Esophagus muscularis mucosa (tissue), 4 donors: ENCODE measurements around the gene SS18L1. TPM values are rescaled to one million over a fixed set of nuclear protein-coding genes. Genes with fewer than 3 reads are reported as not detected.

Experiments used
- DNase-seq: peaks from one replicate; pipeline ENCODE4 v3.0.0-alpha.2; 2017; ENCODE audit errors: extremely low spot score
- H3K27ac ChIP-seq, 4 donors: fragments of 200-600 bp; sonication (generic); replicated peaks in 1 of 4; 1 replicate in 3 of 4; 2 replicates in 1 of 4; pipeline ENCODE4 v1.5.1; 2016 to 2019; ENCODE audit warnings: mild to moderate bottlenecking in 1 of 4
- H3K27me3 ChIP-seq, 4 donors: fragments of 200-600 bp; sonication (generic); one replicate each; pipeline versions ENCODE4 v1.5.1 to v1.6.0; 2016 to 2019
- H3K36me3 ChIP-seq, 4 donors: fragments of 200-600 bp; sonication (generic); one replicate each; pipeline ENCODE4 v1.5.1; 2016 to 2019
- H3K4me1 ChIP-seq, 4 donors: fragments of 200-600 bp; sonication (generic); one replicate each; pipeline ENCODE4 v1.5.1; 2016 to 2019
- H3K4me3 ChIP-seq, 4 donors: fragments of 200-600 bp; sonication (generic); 1 replicate in 2 of 4; 2 replicates in 2 of 4; pipeline ENCODE4 v1.5.1; 2016 to 2019; ENCODE audit warnings: mild to moderate bottlenecking in 4 of 4, moderate library complexity in 1 of 4
- H3K9me3 ChIP-seq, 4 donors: fragments of 200-600 bp; sonication (generic); 1 replicate in 3 of 4; 2 replicates in 1 of 4; pipeline ENCODE4 v1.5.1; 2016 to 2019
- EP300 ChIP-seq: sonication (generic); formaldehyde crosslinking; IDR thresholded peaks from one replicate; pipeline ENCODE4 v1.6.1; 2017; ENCODE audit warnings: antibody characterized with exemption
- POLR2A ChIP-seq: fragments of 450-650 bp; IDR thresholded peaks from one replicate; pipeline ENCODE4 v1.6.1; 2017; ENCODE audit warnings: antibody characterized with exemption, moderate library complexity, mild to moderate bottlenecking, low read depth
- POLR2AphosphoS5 ChIP-seq, 2 donors: sonication (generic); formaldehyde crosslinking; IDR thresholded peaks; one replicate each; pipeline ENCODE4 v1.6.1; 2017; ENCODE audit warnings: antibody characterized with exemption in 2 of 2
- WGBS: methylation state at CpG from one replicate; pipeline ENCODE4 v1.1.5; 2018; 5-methylcytosine and 5-hydroxymethylcytosine counted together
- intact Hi-C: fragments of 100-400 bp; cut with DNase I; formaldehyde crosslinking; loops from one replicate; pipeline ENCODE4 v1.15.1; 2023
- total RNA-seq, 4 donors: library from RNA; depleted of rRNA; stranded (reverse); fragments of >200 nt; gene quantifications; one replicate each; pipeline versions ENCODE4 v1.1.0 to v1.2.1, GENCODE V29; 2016
- TF ChIP-seq, protein P1 (sequence below), 3 experiments: fragments of 200-600 bp in 2 of 3; fragments of 450-650 bp in 1 of 3; sonication (generic) in 2 of 3; IDR thresholded peaks; one replicate each; pipeline ENCODE4 v1.5.1; 2017 to 2019; ENCODE audit warnings: antibody characterized with exemption in 3 of 3, mild to moderate bottlenecking in 2 of 3, moderate library complexity in 1 of 3

The SS18L1 gene
- total RNA-seq, 4 donors from 2014 or later: 9.1 to 13.3 (median 10.8) TPM

DNA sequence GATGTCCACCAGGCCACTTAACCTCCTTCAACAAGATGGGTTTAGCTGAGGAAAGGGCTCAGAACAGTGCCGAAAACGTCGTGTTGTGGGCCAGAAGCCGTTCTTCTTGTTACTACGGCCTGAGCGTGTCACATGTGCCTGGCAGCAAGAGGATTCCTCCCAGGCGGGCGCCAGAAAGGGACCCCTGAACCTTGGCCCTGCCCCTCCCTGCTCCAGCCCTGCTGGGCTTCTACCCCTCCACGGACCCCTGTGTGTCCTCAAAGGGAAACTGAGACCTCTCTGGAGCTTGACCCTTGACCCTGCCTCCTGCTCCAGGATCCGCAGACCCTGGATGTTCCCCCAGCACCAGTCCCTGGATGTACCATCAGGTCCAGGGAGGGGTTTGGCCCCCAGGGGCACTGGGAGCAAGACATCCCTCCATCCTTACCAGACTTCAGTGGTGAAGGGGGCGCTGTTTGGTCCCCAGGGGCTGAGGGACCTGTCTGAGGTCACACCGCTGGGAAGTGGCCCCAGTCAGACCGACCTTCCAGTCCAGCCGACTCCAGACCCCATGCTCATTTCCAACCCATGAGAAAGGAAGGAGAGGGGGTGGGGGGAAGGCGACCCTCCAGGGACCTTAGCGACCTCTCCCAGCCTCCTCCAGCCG, 66.4 kb downstream of the SS18L1 start:
- peaks cover 0 to 59% (median 32%) of the 10 kb centered on the region in 4 donors for H3K27me3 ChIP-seq
- intact Hi-C loops: no loop called here

DNA sequence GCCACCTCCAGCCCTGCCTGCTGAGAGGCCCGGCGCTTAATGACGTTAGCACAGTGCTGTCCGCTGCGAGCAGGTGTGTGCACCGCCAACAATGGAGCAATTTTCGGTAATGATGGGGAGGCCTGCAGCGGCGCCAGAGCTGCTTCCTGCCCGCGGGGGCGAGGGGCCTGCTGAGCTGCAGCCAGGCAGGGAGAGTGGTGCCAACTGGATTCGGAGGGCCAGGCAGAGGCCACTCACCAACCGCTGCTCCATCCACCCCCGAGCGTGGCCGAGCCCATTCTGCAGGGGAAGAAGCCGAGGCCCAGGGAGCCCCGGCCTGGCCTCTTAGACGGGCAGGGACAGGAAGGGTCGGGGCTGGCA, 66.9 kb downstream of the SS18L1 start:
- TF ChIP-seq EP300 (no peak), POLR2A (no peak), POLR2AphosphoS5 (IDR thresholded peaks at IDR 0.05) (no peak)
- TF ChIP-seq, protein P1, sequence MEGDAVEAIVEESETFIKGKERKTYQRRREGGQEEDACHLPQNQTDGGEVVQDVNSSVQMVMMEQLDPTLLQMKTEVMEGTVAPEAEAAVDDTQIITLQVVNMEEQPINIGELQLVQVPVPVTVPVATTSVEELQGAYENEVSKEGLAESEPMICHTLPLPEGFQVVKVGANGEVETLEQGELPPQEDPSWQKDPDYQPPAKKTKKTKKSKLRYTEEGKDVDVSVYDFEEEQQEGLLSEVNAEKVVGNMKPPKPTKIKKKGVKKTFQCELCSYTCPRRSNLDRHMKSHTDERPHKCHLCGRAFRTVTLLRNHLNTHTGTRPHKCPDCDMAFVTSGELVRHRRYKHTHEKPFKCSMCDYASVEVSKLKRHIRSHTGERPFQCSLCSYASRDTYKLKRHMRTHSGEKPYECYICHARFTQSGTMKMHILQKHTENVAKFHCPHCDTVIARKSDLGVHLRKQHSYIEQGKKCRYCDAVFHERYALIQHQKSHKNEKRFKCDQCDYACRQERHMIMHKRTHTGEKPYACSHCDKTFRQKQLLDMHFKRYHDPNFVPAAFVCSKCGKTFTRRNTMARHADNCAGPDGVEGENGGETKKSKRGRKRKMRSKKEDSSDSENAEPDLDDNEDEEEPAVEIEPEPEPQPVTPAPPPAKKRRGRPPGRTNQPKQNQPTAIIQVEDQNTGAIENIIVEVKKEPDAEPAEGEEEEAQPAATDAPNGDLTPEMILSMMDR (IDR thresholded peaks at IDR 0.05): no peak
- WGBS: 70% methylated on average over 2 of the region's 21 CpGs
- Histone ChIP-seq H3K4me3 (no peak overlapping the region), H3K27me3 (peaks cover 0 to 64% (median 33%) of the 10 kb centered on the region in 4 donors), H3K36me3 (no peaks in the 10 kb centered on the region), H3K9me3 (no peaks in the 10 kb centered on the region), H3K27ac (no peak overlapping the region), H3K4me1 (no peaks in the 10 kb centered on the region)
- no peak for DNase-seq
- intact Hi-C loops: no loop called here

More for the DNA sequence above, 66.4 kb downstream of the SS18L1 start:
- Histone ChIP-seq H3K4me3 (no peak overlapping the region), H3K4me1 (no peaks in the 10 kb centered on the region), H3K27ac (no peak overlapping the region), H3K9me3 (no peaks in the 10 kb centered on the region), H3K36me3 (no peaks in the 10 kb centered on the region)
- DNase-seq: no peak
- WGBS: 64% methylated on average over 13 of the region's 17 CpGs
- TF ChIP-seq EP300: no peak
- TF ChIP-seq POLR2A: no peak
- no peak for TF ChIP-seq POLR2AphosphoS5 (IDR thresholded peaks at IDR 0.05)
- TF ChIP-seq, protein P1 (IDR thresholded peaks at IDR 0.05): no peak

DNA sequence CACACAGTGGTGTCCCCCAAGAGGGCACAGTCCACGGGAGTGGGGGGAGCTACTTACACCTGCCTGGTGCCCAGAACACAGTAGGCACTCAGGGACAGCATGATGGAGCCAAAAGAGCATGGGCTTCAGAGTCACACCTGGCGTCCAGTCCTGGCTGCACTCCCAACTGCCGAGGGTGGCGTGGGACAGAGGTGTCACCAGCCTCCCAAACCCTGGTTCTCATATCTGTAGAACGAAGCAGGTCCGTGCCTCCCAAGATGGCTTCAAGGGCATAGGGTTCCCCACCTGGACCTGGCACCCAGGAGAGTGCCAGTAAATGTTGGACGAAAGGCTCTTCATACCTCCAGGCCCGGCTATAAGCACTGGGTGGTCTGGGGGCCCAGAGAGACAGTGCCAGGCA, 67.6 kb downstream of the SS18L1 start:
- no peak for TF ChIP-seq POLR2AphosphoS5 (IDR thresholded peaks at IDR 0.05)
- H3K4me1 ChIP-seq: no peaks in the 10 kb centered on the region
- H3K9me3 ChIP-seq: no peaks in the 10 kb centered on the region
- DNase-seq: no peak
- H3K27me3 ChIP-seq: peaks cover 0 to 71% (median 33%) of the 10 kb centered on the region in 4 donors
- no peak overlapping the region for H3K27ac ChIP-seq
- no peaks in the 10 kb centered on the region for H3K36me3 ChIP-seq
- 86% methylated on average over 4 of the region's 8 CpGs for WGBS
- H3K4me3 ChIP-seq: no peak overlapping the region
- intact Hi-C loops: no loop called here

DNA sequence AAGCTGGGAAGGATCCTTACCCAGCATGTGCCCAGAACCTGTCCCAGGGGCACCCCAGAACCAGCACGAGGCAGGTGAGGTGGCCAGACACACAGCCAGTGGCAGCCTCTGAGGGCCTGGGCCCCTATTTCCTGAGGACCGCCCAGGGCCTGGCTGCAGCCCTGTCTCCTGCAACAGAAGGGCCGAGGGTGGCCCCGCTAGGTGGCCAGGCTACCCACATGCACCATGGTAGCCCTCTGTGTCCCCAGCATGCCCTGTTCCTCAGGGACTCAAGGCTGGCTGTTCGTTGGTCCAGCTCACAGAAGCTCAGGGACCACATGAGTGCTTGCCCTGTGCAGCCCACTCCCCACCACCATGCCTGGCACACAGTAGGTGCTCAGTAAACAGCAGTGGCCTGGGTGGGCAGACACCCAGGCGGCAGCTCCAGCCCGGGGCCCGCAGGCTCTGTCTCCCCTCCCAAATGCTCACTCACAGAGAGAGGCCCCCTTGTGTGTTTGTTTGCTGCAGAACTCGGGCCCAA, 68.3 kb downstream of the SS18L1 start:
- no peak for TF ChIP-seq POLR2AphosphoS5 (IDR thresholded peaks at IDR 0.05)
- TF ChIP-seq, protein P1 (IDR thresholded peaks at IDR 0.05): no peak
- no peak for TF ChIP-seq POLR2A
- TF ChIP-seq EP300: no peak
- H3K4me3 ChIP-seq: no peak overlapping the region
- intact Hi-C loops: no loop called here
- no peaks in the 10 kb centered on the region for H3K9me3 ChIP-seq
- H3K27ac ChIP-seq: no peak overlapping the region
- peaks cover 0 to 77% (median 33%) of the 10 kb centered on the region in 4 donors for H3K27me3 ChIP-seq
- no peaks in the 10 kb centered on the region for H3K4me1 ChIP-seq
- 63% methylated on average over 5 of the region's 9 CpGs for WGBS
- no peak for DNase-seq
- no peaks in the 10 kb centered on the region for H3K36me3 ChIP-seq

DNA sequence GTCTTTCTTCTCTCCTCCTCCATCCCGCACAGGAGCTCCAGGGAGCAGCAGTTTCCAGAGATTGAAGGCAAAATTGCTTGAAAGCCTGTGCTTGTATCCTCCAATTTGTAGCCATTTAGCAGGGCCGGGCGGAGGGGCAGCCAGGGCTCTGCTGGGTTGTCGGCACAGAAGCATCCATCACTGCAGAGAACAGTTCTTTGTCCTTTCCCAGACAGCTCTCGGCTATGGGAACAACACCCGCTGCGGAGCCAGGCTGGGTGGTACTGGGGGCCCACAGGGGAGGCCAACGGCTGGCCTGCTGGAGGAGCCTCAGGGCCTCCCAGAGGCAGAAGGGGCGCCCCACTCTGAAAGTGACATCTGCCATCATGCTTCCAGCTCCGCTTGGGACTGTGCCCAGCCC, 68.7 kb downstream of the SS18L1 start:
- peaks cover 0 to 82% (median 35%) of the 10 kb centered on the region in 4 donors for H3K27me3 ChIP-seq
- no peaks in the 10 kb centered on the region for H3K36me3 ChIP-seq
- no peak overlapping the region for H3K27ac ChIP-seq
- no peak overlapping the region for H3K4me3 ChIP-seq
- 42% methylated on average over 9 of the region's 10 CpGs for WGBS
- TF ChIP-seq, protein P1 (IDR thresholded peaks at IDR 0.05): no peak
- TF ChIP-seq EP300 (no peak), POLR2A (no peak), POLR2AphosphoS5 (IDR thresholded peaks at IDR 0.05) (no peak)
- intact Hi-C loops: no loop called here
- H3K4me1 ChIP-seq: no peaks in the 10 kb centered on the region
- no peak for DNase-seq
- no peaks in the 10 kb centered on the region for H3K9me3 ChIP-seq
